Caco-2 (cell line): Measurements from ENCODE around the gene LDAH. TPM values are rescaled to one million over a fixed set of nuclear protein-coding genes. Genes with fewer than 3 reads are reported as not detected.

Experiments
- BruUV-seq: library from RNA; stranded (reverse); fragments of 400-500 nt; replicated peaks from 2 replicates; lab custom pipeline; 2021; lab: Mats Ljungman, UMichigan
- CTCF ChIA-PET: fragments of 300-600 bp; sonication (Branson Sonifier 250); formaldehyde crosslinking; loops from one replicate; lab custom pipeline; 2022; ENCODE audit warnings: antibody characterized with exemption; lab: Charles Lee
- POLR2A ChIA-PET: fragments of 300-600 bp; sonication (Branson Sonifier 250); formaldehyde crosslinking; loops from one replicate; lab custom pipeline; 2022; ENCODE audit warnings: antibody characterized with exemption; lab: Charles Lee
- DNase-seq, 2 experiments: peaks; one replicate each; pipeline versions ENCODE4 v3.0.0 to v3.0.0-alpha.2; 2020 to 2022
- H3K27me3 ChIP-seq: replicated peaks from 2 replicates; pipeline ENCODE4 v1.6.0; 2011; ENCODE audit warnings: low read length; ENCODE audit not compliant: control insufficient read depth, insufficient read depth
- H3K36me3 ChIP-seq: 2 replicates; pipeline ENCODE4 v1.5.1; 2011; ENCODE audit warnings: low read length; ENCODE audit not compliant: control insufficient read depth, insufficient read depth
- H3K4me1 ChIP-seq: fragments of 250-450 bp; sonication (Bioruptor Pico); 2 replicates; pipeline ENCODE4 v1.5.1; 2020; ENCODE audit warnings: mild to moderate bottlenecking
- H3K4me3 ChIP-seq: 2 replicates; pipeline ENCODE4 v1.5.1; 2011; ENCODE audit warnings: low read depth, mild to moderate bottlenecking, control low read depth, low read length
- H3K9me3 ChIP-seq: fragments of 250-450 bp; sonication (Bioruptor Pico); 2 replicates; pipeline ENCODE4 v1.5.1; 2020; ENCODE audit warnings: mild to moderate bottlenecking, moderate library complexity
- H3K27ac Mint-ChIP-seq: one replicate; pipeline ENCODE4 v1.8.0; 2022; ENCODE audit warnings: mixed read lengths; ENCODE audit not compliant: unreplicated experiment
- H3K27me3 Mint-ChIP-seq: one replicate; pipeline ENCODE4 v1.8.0; 2022; ENCODE audit warnings: mixed read lengths; ENCODE audit not compliant: insufficient read depth, unreplicated experiment
- H3K36me3 Mint-ChIP-seq: one replicate; pipeline ENCODE4 v1.8.0; 2022; ENCODE audit warnings: mild to moderate bottlenecking, mixed read lengths; ENCODE audit not compliant: insufficient read depth, unreplicated experiment
- H3K4me1 Mint-ChIP-seq: one replicate; pipeline ENCODE4 v1.8.0; 2022; ENCODE audit warnings: low read depth, mixed read lengths; ENCODE audit not compliant: unreplicated experiment
- H3K4me3 Mint-ChIP-seq: one replicate; pipeline ENCODE4 v1.8.0; 2022; ENCODE audit warnings: mild to moderate bottlenecking, moderate library complexity, mixed read lengths; ENCODE audit not compliant: unreplicated experiment
- H3K9me3 Mint-ChIP-seq: one replicate; pipeline ENCODE4 v1.8.0; 2022; ENCODE audit warnings: mixed read lengths; ENCODE audit not compliant: unreplicated experiment
- CTCF ChIP-seq, 2 experiments: fragments of 200-600 bp in 1 of 2; IDR thresholded peaks; 1 replicate in 1 of 2; 2 replicates in 1 of 2; pipeline versions ENCODE4 v1.5.1 to v1.8.0; 2011 to 2022; ENCODE audit warnings: antibody characterized with exemption in 1 of 2, control low read depth in 1 of 2, inconsistent platforms in 1 of 2, low read depth in 1 of 2, low read length in 1 of 2, mild to moderate bottlenecking in 1 of 2, moderate library complexity in 1 of 2; ENCODE audit not compliant: insufficient read depth in 1 of 2, severe bottlenecking in 1 of 2, unreplicated experiment in 1 of 2
- intact Hi-C: fragments of 100-400 bp; cut with micrococcal nuclease; formaldehyde crosslinking; loops from one replicate; pipeline ENCODE4 v1.10.0; 2022; ENCODE audit not compliant: unreplicated experiment
- total RNA-seq: library from RNA; stranded (reverse); gene quantifications from 2 replicates; pipeline ENCODE4 v1.2.3, GENCODE V29; 2022

LDAH gene
- total RNA-seq, 1 experiment from 2014 or later: 40.5 TPM

- Histone ChIP-seq H3K9me3 (no peaks in the 10 kb centered on the region), H3K36me3 (no peaks in the 10 kb centered on the region), H3K4me1 (peaks cover 21% of the 10 kb centered on the region), H3K27me3 (no peaks in the 10 kb centered on the region; the same call in 1 of the 2 replicates), H3K4me3 (no peak overlapping the region)
- intact Hi-C loops: no loop called here
- CTCF ChIA-PET: interaction anchor here (0.6 kb wide), 1 partner anchor 209 kb away, joined by 3 read pairs; no protein-coding TSS in a partner anchor
- Mint-ChIP-seq H3K27me3 (no peaks in the 10 kb centered on the region), H3K4me3 (no peak overlapping the region), H3K9me3 (no peaks in the 10 kb centered on the region), H3K36me3 (peaks cover 36% of the 10 kb centered on the region), H3K4me1 (peaks cover 25% of the 10 kb centered on the region), H3K27ac (no peak overlapping the region)
- POLR2A ChIA-PET: no interaction called here
- no peak for TF ChIP-seq CTCF (IDR thresholded peaks at IDR 0.05; ENCODE audit: insufficient read depth in 1 of 2, low read depth in 1 of 2, low read length in 1 of 2, severe bottlenecking in 1 of 2, unreplicated experiment in 1 of 2)
- BruUV-seq: TSS peak; percentile 7
- no peak for DNase-seq
Measured at GRCh38 chr2:20672201-20672951, 150.5 kb downstream of the LDAH start.

GRCh38 chr2:20671736-20672080 lies 151.2 kb downstream of the LDAH start:
- Mint-ChIP-seq H3K9me3 (no peaks in the 10 kb centered on the region), H3K36me3 (peaks cover 36% of the 10 kb centered on the region), H3K27me3 (no peaks in the 10 kb centered on the region), H3K4me1 (peaks cover 24% of the 10 kb centered on the region), H3K27ac (no peak overlapping the region), H3K4me3 (no peak overlapping the region)
- Histone ChIP-seq H3K4me3 (no peak overlapping the region), H3K9me3 (no peaks in the 10 kb centered on the region), H3K36me3 (no peaks in the 10 kb centered on the region), H3K27me3 (no peaks in the 10 kb centered on the region; the same call in 1 of the 2 replicates), H3K4me1 (peaks cover 21% of the 10 kb centered on the region)
- TF ChIP-seq CTCF (IDR thresholded peaks at IDR 0.05; ENCODE audit: insufficient read depth in 1 of 2, low read depth in 1 of 2, low read length in 1 of 2, severe bottlenecking in 1 of 2, unreplicated experiment in 1 of 2): no peak
- POLR2A ChIA-PET: no interaction called here
- intact Hi-C loops: no loop called here
- no TSS peak for BruUV-seq
- CTCF ChIA-PET: interaction anchor here (0.6 kb wide), 1 partner anchor 209 kb away, joined by 3 read pairs; no protein-coding TSS in a partner anchor
- DNase-seq: no peak

GRCh38 chr2:20671036-20671735 lies 151.7 kb downstream of the LDAH start:
- Histone ChIP-seq H3K4me3 (no peak overlapping the region), H3K36me3 (no peaks in the 10 kb centered on the region), H3K4me1 (peaks cover 20% of the 10 kb centered on the region), H3K27me3 (no peaks in the 10 kb centered on the region; the same call in 1 of the 2 replicates), H3K9me3 (no peaks in the 10 kb centered on the region)
- no TSS peak for BruUV-seq
- peaks cover 32% of the 10 kb centered on the region for H3K36me3 Mint-ChIP-seq
- no peak overlapping the region for H3K27ac Mint-ChIP-seq
- H3K4me1 Mint-ChIP-seq: peaks cover 19% of the 10 kb centered on the region
- no peaks in the 10 kb centered on the region for H3K27me3 Mint-ChIP-seq
- no peak for TF ChIP-seq CTCF (IDR thresholded peaks at IDR 0.05; ENCODE audit: insufficient read depth in 1 of 2, low read depth in 1 of 2, low read length in 1 of 2, severe bottlenecking in 1 of 2, unreplicated experiment in 1 of 2)
- DNase-seq: no peak
- CTCF ChIA-PET: interaction anchor here (0.6 kb wide), 1 partner anchor 210 kb away, joined by 3 read pairs; no protein-coding TSS in a partner anchor
- H3K4me3 Mint-ChIP-seq: no peak overlapping the region
- H3K9me3 Mint-ChIP-seq: no peaks in the 10 kb centered on the region
- intact Hi-C loops: no loop called here
- POLR2A ChIA-PET: no interaction called here
